HEK293T (cell line): ENCODE results near the gene THSD4.

Experiments
- CTCF ChIA-PET: fragments of 350-600 bp; formaldehyde crosslinking; extraction: SDS; loops from one replicate; lab custom pipeline; 2021; ENCODE audit warnings: antibody characterized with exemption, inconsistent platforms; lab: Yijun Ruan, JAX
- POLR2A ChIA-PET: fragments of 350-600 bp; formaldehyde crosslinking; extraction: SDS; loops from one replicate; lab custom pipeline; 2020; ENCODE audit warnings: antibody characterized with exemption, inconsistent platforms; lab: Yijun Ruan, JAX
- DNase-seq: peaks from one replicate; pipeline ENCODE4 v3.0.0; 2012; ENCODE audit warnings: mixed read lengths; ENCODE audit errors: extremely low spot score
- ARNT ChIP-seq: fragments of 450-650 bp; IDR thresholded peaks from 2 replicates; pipeline ENCODE4 v1.6.1; 2017; ENCODE audit warnings: mild to moderate bottlenecking
- BHLHE40 ChIP-seq: fragments of 450-650 bp; IDR thresholded peaks from 2 replicates; pipeline ENCODE4 v1.6.1; 2016; ENCODE audit warnings: mild to moderate bottlenecking, moderate library complexity, borderline replicate concordance
- CTBP1 ChIP-seq: fragments of 450-650 bp; IDR thresholded peaks from 2 replicates; pipeline ENCODE4 v1.6.1; 2016; ENCODE audit warnings: borderline replicate concordance
- ELF4 ChIP-seq: fragments of 450-650 bp; IDR thresholded peaks from 2 replicates; pipeline ENCODE4 v1.6.1; 2017; ENCODE audit warnings: antibody characterized with exemption
- FOXA1 ChIP-seq: fragments of 450-650 bp; IDR thresholded peaks from 2 replicates; pipeline ENCODE4 v1.6.1; 2016; ENCODE audit warnings: mild to moderate bottlenecking
- FOXK2 ChIP-seq: fragments of 450-650 bp; IDR thresholded peaks from 2 replicates; pipeline ENCODE4 v1.6.1; 2016; ENCODE audit warnings: mild to moderate bottlenecking
- FOXM1 ChIP-seq: fragments of 450-650 bp; IDR thresholded peaks from 2 replicates; pipeline ENCODE4 v1.6.1; 2017; ENCODE audit warnings: mild to moderate bottlenecking, borderline replicate concordance
- HDGF ChIP-seq: fragments of 450-650 bp; IDR thresholded peaks from 2 replicates; pipeline ENCODE4 v1.6.1; 2017; ENCODE audit warnings: antibody characterized with exemption, borderline replicate concordance
- L3MBTL2 ChIP-seq: fragments of 450-650 bp; conservative IDR thresholded peaks from 2 replicates; pipeline ENCODE4 v1.6.1; 2016; ENCODE audit warnings: mild to moderate bottlenecking
- LEF1 ChIP-seq: fragments of 450-650 bp; IDR thresholded peaks from 2 replicates; pipeline ENCODE4 v1.6.1; 2017; ENCODE audit warnings: mild to moderate bottlenecking, borderline replicate concordance
- NFRKB ChIP-seq: fragments of 450-650 bp; IDR thresholded peaks from 2 replicates; pipeline ENCODE4 v1.6.1; 2016; ENCODE audit warnings: mild to moderate bottlenecking, moderate library complexity
- SP1 ChIP-seq: fragments of 450-650 bp; IDR thresholded peaks from 2 replicates; pipeline ENCODE4 v1.6.1; 2017
- SUZ12 ChIP-seq: fragments of 450-650 bp; IDR thresholded peaks from 2 replicates; pipeline ENCODE4 v1.6.1; 2016; ENCODE audit warnings: mild to moderate bottlenecking
- TARDBP ChIP-seq: fragments of 450-650 bp; IDR thresholded peaks from 2 replicates; pipeline ENCODE4 v1.6.1; 2016
- ZNF384 ChIP-seq: fragments of 450-650 bp; IDR thresholded peaks from 2 replicates; pipeline ENCODE4 v1.6.1; 2016
- TF ChIP-seq, protein P1 (sequence below): fragments of 450-650 bp; IDR thresholded peaks from 2 replicates; pipeline ENCODE4 v1.6.1; 2016

THSD4 gene

DNA sequence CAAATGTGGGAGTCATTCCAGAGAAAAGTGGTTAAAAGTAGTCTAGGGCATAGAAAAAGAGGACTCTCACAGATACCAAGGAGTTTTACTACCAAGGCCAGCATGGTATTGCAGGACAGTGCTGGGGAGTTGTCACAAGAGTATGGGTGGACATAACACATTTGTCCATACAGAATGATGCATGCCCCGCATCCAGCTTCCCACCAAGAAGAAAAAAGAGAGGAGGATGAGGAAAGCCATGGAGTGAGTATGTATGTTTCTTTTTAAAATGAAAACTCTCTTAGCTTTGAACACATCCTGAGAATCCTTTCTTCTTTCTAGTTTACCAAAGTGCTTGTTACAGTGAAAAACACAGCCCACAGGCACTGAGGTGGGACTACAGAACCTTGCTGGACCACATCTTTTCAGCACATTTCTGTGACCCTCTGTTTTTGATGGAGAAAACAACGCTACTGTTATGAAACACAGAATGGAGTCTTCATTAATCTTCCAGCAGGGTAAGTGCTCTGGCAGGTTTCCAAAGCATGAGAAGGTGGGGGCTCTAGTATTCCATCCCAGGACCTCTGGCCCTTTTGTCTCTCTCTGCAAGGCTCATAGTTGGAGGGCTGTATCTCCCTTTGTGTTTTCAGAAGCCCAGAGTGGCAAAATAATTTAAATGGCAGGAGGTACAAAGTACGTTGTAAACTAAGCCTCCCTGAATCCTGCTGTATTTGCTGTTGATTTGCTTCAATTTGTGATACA lies 707.8 kb downstream of the THSD4 start:
- no peak for DNase-seq
- TF ChIP-seq BHLHE40 (no peak), ARNT (no peak), ELF4 (no peak), TARDBP (no peak), FOXK2 (no peak), FOXA1 (no peak), FOXM1 (no peak), ZNF384 (no peak), HDGF (no peak), SUZ12 (no peak), NFRKB (no peak), SP1 (no peak), CTBP1 (no peak), L3MBTL2 (no peak), LEF1 (no peak)
- TF ChIP-seq, protein P1, sequence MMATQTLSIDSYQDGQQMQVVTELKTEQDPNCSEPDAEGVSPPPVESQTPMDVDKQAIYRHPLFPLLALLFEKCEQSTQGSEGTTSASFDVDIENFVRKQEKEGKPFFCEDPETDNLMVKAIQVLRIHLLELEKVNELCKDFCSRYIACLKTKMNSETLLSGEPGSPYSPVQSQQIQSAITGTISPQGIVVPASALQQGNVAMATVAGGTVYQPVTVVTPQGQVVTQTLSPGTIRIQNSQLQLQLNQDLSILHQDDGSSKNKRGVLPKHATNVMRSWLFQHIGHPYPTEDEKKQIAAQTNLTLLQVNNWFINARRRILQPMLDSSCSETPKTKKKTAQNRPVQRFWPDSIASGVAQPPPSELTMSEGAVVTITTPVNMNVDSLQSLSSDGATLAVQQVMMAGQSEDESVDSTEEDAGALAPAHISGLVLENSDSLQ: no peak

DNA sequence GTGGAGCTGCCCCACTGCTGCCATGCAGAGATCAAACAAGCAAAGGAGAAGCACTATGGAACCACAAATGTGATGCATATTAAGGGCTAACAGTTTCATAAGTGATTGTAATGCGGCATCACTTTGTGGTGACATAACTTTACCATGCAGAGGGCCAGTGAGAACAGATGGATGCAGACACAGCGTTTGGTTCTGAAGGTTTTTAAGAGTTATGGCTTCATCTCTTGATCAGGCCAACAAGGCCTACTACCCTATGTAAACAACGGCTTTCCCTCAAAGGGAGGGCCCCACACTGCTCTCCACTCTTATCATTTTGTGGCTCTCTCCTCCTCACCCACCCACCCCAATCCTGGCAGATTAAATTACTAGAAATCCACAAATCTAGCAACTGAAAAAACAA lies 708.5 kb downstream of the THSD4 start:
- no peak for TF ChIP-seq SP1
- no peak for TF ChIP-seq HDGF
- no peak for TF ChIP-seq ZNF384
- TF ChIP-seq, protein P1: no peak
- no peak for TF ChIP-seq ELF4
- TF ChIP-seq TARDBP: no peak
- TF ChIP-seq SUZ12: no peak
- no peak for TF ChIP-seq L3MBTL2
- no peak for TF ChIP-seq NFRKB
- no peak for TF ChIP-seq FOXM1
- no peak for TF ChIP-seq LEF1
- TF ChIP-seq BHLHE40: no peak
- TF ChIP-seq CTBP1: no peak
- no peak for TF ChIP-seq ARNT
- no peak for TF ChIP-seq FOXK2
- POLR2A ChIA-PET: no interaction called here
- CTCF ChIA-PET: no interaction called here
- DNase-seq: no peak

More for the DNA sequence above, 707.8 kb downstream of the THSD4 start:
- ChIA-PET CTCF (interaction anchor here (0.6 kb wide), 1 partner anchor 182 kb away, joined by 3 read pairs; no protein-coding TSS in a partner anchor), POLR2A (no interaction called here)

DNA sequence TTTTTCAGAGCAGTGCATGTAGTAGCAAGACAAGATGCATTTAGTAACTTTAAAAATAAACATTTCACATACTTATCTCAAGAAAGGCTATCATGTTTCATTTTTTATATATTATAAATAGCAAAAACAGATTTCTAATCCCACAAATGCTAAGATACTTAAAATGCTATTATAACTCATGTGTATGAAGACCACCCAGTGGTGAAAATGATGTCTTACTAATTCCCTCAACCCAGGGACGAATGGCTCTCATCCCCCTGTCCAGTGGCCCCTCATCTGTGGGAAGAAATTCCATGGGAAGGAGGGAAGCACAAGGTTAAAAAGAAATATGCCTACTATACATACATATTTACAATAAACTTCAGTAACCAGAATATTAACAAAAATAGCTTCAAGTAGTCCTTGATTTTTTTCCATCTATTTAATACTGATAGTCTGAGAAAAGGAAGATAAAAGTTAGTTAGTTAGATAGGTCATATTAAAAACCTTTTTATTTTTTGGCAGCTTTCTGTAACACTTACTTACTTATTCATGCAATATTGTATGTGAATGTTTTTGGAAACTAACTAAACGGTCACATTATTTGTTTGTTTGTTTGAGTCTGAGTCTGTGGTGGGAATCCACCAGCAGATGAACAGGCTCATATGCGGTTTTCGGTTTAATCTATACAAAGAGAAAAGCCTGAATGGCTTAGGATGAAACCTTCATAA lies 709.9 kb downstream of the THSD4 start:
- ChIA-PET CTCF (no interaction called here), POLR2A (no interaction called here)
- TF ChIP-seq FOXK2: no peak
- no peak for TF ChIP-seq L3MBTL2
- TF ChIP-seq FOXA1: no peak
- TF ChIP-seq HDGF: no peak
- TF ChIP-seq FOXM1: no peak
- TF ChIP-seq TARDBP: no peak
- TF ChIP-seq, protein P1: no peak
- TF ChIP-seq ZNF384: no peak
- no peak for TF ChIP-seq LEF1
- no peak for TF ChIP-seq NFRKB
- no peak for TF ChIP-seq ELF4
- no peak for TF ChIP-seq SUZ12
- no peak for TF ChIP-seq BHLHE40
- no peak for TF ChIP-seq CTBP1
- no peak for TF ChIP-seq SP1
- no peak for TF ChIP-seq ARNT
- DNase-seq: no peak

DNA sequence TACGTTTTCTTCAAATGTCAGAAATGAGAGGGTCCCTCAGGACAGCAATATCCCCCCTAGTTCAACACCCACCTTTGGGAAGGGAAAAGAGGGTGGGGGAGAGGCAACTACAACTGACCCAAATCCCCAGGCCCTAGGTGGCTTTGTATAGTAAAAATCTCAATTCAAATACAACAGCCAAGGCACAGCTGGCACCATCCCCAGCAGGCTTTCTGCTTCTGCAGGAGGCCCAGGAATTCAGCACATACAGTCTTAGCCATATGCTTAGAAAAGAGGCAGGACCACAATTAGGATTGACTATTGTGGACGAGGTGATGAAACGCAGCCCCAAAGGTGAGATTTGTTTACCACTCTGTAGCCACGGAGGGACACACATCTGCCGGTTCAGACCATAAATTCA lies 710.9 kb downstream of the THSD4 start:
- no peak for TF ChIP-seq FOXK2
- TF ChIP-seq BHLHE40: no peak
- CTCF ChIA-PET: interaction anchor here (0.7 kb wide), 1 partner anchor 19 kb away, joined by 3 read pairs; no protein-coding TSS in a partner anchor
- POLR2A ChIA-PET: no interaction called here
- DNase-seq: no peak

DNA sequence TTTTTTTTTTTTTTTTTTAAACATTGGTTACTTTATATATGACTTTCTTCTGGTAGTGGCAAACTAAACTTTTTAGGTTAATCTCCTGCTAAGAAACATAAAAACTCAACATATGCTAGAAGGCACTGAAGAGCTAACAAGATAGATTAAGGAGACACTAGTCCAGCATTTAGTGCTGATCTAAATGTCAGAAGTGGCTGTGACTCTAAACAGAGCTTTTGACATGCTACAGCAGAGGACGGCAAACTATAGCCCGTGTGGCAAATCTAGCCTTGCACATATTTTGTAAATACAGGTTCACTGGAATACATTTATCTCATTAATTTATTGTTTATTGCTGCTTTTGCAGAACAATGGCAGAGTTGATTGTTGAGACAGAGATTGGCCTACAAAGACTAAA lies 715.7 kb downstream of the THSD4 start:
- ChIA-PET CTCF (interaction anchor here (0.7 kb wide), 1 partner anchor 255 kb away, joined by 5 read pairs; no protein-coding TSS in a partner anchor), POLR2A (no interaction called here)
- TF ChIP-seq FOXA1 (no peak), TARDBP (no peak), CTBP1 (no peak), BHLHE40 (no peak), ZNF384 (no peak), SP1 (no peak), ARNT (no peak), LEF1 (no peak), NFRKB (no peak), FOXM1 (no peak), L3MBTL2 (no peak), HDGF (no peak), SUZ12 (no peak), ELF4 (no peak), FOXK2 (no peak)
- TF ChIP-seq, protein P1: no peak
- DNase-seq: no peak
